GM19438 (cell line): ENCODE measurements around the gene MTCP1.
A peak's percentile ranks its signal among the peaks of the same experiment; 100 is the strongest.

Source experiments
- ATAC-seq: cut with Tn5 transposase; IDR thresholded peaks from one replicate; pipeline ENCODE4 v1.9.1; 2021; ENCODE audit warnings: low read depth; ENCODE audit not compliant: unreplicated experiment

Gene MTCP1

DNA sequence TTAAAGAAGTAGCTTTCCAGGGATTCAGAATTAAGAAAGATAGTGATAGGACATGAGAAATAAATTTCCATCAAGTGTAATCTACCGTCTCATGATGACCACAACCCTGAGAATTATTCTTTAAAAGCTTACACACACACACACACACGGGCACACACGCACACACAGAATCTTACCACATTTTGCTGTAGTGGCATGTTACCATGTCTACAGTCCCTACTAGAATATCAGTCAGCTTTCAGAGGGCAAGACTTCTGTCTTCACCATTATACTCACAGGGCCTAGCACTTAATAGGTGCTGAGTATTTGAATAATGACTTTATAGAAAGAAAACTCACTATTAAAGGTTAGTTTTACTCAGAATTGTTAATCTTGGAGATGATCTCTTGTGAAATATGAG is 15.4 kb downstream of the MTCP1 start:
- no peak for ATAC-seq

DNA sequence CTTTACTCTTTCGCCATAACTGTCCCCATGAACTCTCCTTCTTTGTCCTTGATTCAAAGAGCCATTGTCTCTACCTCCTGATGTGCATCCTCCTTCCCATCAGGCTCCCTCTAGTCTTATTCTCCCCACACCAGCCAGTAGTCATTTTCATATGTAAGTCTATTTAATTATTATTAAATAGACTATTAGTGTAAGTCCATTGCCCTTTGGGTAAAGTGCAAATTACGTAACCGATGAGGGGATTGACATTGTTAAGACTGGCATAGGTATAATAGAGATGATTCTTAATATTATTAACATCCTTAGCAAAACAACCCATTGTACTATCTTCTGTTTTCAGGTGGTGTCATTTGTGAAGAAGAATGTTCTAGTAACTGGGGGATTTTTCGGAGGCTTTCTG is 16.7 kb downstream of the MTCP1 start:
- ATAC-seq = no peak

- ATAC-seq = no peak
Observed at GRCh38 chrX:155053656-155054055, 17.3 kb downstream of the MTCP1 start.

- ATAC-seq = no peak
Observed at GRCh38 chrX:155052738-155053498, 18.0 kb downstream of the MTCP1 start.

DNA sequence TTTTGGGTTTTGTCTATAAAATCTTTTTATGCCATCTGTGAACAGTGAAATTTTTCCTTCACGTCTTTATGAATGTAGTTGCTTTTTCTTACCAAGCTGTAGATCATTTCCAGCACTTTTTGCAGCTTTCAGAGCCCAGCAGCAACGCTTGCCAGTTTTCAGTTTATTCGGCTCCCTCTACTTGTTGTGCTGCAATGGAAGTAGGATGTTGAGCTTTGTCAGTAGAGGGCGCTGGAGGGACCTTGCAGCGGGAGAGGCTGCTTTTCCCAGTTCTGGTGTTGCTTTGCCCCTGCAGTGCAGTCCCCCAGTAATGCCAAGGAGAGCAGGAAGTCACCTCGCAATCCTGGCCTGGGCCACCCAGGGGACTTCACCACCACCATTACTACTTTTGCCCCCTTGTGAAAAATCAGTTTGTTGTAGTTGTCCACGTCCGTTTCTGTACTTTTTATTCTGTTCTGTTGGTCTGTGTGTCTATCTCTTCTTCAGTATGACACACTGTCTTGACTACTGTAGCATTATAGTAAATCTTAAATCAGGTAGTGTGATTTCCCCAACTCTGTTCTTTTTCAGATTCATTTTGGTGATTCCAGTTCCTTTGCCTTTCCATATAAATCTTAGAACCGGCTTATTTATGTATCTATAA is 21.8 kb downstream of the MTCP1 start:
- no peak for ATAC-seq

DNA sequence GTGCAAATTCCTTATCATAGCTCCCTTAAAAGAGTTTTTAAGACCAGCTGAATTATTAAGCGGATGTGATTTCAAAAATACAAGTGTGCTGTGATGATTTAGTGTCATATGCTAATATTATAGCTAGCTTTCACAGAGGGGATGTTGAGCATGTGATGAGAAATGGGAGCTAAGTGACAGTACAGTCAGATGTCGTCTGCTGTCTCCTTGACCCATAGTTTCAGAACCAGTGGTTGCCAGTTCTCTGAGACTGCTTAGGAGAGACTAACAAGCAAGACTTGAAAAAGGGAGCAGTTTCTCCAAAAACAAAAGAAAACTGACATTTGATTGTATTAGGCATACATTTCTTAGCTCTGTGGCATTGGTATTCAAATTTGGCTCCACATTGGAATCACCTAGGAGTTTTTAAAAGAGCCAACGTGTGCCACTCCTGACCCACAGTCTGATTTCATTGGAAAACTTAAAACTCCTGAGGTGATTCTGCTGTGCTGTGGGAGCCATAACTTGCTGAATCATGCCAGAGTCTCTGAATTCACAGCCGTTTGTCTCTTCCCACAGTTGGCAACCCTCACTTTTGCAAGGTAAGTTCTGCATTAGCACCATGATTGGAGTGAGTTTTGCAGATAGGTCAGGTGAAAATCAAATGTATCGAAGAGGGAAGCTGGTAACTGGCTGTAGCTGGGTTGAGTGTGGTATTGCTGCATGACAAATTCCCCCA is 24.0 kb downstream of the MTCP1 start:
- no peak for ATAC-seq

DNA sequence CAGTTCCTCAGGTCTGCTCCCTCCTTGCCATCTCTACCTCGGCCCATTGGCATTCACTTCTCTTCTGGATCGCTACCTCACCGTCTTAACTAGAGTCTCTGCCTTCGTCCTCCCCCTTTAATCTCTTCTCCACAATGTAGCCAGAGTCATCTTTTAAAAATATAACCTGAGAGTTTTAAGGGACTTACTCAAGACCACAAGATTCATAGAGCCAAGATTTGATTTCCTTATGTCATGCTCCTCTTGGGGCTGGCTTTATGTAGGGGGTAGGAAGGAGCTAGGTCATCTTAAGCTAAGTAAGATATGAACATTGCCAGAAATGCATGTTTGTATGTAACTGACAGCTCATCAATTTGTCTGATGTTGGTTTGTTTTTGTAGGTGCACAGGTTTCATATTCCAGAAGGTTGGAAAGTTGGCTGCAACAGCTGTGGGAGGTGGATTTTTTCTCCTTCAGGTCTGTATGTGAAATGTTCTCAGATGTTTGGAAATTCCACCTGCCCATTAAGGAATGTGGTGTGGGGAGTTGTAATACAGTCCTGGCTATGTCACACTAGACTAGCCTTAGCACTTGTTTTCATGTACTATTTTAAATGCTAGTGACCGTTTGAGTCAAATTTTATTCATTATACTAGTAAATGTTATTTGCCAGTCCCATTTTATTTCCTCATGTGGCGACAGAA is 24.7 kb downstream of the MTCP1 start:
- no peak for ATAC-seq

- ATAC-seq = no peak
Observed at GRCh38 chrX:155035688-155036087, 35.2 kb downstream of the MTCP1 start.

- ATAC-seq = no peak
Observed at GRCh38 chrX:155031657-155032056, 39.3 kb downstream of the MTCP1 start.

- no peak for ATAC-seq
Observed at GRCh38 chrX:155028877-155029291, 42.1 kb downstream of the MTCP1 start.

DNA sequence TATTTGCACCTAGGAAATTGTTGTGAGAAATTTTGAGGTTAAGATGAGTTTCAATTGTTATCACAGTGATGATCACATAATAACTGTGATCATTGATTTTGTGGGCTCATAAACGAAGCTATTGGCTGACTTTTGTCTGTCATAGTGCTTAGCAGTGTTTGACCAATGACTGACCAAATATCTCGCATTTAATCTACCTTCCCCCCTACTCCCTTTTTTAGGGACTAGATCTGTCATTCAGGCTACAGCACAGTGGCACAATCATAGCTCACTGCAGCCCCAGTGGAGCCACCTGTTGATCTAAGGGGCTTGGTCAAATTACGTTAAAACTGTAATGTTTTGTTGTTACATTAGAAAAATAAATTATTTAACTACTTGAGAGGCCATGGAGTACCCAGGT is 42.8 kb downstream of the MTCP1 start:
- no peak for ATAC-seq

DNA sequence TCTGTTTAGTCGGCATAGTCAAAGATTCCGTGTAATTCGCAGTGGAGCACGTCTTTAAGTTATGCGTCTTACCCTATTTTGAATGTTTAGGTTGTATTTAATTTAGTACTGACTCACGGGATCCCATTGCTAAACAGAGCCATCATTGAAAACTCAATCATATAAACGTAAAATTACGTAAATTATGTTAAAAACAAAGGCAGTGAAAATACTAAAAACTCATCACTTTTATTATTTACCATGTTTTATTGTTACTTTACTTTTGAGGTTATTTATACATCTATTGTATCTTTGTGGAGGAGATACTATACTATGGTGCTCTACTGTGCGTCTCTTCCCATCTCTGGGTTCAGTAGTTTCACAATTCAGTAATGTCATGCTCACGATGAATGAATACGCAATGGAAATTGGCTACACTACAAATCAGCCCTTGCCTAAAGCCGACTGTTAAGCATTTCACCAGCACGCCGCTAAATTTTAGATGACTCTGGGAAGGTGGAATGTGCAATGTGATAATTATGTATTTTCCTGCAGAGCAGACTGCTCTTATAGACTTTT is 43.3 kb downstream of the MTCP1 start:
- ATAC-seq = no peak

- ATAC-seq = peak; percentile 85
Observed at GRCh38 chrX:155026727-155027508, 44.0 kb downstream of the MTCP1 start, which contains the start of gene FUNDC2. FUNDC2 (plus strand) TSS chrX:155026844; CDS start chrX:155026939, 95 bp downstream.

DNA sequence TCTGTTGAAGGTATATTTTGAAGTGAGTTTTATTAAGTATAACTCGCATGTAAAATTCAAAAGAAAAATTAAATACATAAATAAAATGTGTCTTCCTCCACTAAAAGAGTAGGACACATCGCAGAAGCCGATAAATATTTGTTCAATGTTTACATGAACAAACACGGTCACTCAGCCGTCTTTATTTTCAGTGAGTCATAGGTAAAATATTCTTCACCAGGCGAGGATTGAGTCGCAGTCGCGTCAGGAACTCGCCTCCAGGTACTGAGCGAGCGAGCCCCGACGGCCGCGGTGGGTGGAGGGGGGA is 44.6 kb downstream of the MTCP1 start:
- no peak for ATAC-seq

DNA sequence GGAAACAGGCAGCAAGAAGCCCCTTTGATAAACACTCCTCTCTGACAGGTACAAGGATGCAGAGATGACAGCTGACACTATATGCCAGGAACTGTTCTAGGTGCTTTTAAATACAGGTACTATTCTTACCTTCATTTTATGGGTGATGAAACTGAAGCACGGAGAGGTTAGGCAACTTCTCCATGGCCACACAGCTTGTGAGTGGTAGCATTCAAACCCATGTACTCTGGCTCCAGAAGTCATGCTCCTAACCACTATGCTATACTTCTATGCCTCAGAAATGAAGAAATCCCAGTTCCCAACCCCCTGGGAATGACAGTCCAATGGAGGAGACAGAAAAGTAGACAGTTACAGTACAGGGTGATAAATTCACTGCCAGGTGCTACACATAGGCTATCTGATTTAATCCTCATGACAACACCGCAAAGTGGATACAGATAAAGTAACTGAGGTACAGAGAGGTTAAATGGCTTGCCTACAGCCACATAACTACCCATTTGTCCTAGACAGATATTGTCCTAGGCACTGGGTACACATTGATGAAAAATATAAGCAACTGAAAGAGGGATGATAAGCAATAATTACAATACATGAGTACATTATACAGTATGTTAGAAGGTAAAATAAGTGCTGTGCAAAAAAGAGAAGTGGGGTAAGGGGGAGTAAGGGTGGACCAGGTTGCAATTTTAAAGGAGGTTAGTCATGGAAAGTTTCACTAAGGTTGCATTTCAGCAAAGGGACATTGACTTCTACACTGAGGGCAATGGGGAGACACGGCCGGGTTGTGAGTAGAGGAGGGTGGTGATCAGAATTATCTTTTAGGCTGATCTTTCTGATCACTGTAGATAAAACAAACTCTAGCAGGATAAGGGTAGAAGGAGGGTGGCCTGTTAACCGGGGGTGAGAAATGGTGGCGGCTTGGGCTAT is 46.8 kb downstream of the MTCP1 start:
- no peak for ATAC-seq

DNA sequence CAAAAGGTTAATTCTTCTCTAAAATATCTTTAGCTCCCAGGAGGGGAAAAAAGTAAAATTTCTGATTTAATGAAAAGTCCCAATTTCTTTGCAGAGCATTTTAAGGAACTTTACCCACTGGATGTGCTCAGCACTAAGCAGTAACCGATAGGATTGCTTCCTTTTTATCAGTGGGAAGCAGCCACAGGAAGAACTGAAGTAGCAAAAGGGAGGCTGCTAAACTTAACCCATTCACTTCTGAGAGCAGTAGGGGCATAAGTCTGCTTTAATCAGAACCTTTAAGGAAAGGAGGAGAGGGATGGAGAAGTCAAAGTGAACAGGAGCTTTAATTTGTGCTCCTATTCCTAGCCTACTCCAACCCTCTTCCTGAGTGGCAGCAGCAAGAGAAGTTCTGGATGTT is 48.4 kb downstream of the MTCP1 start, which contains the start of gene F8:
F8 (minus strand) TSS at position 139 of the 400 bp plus-strand sequence. CDS start 171 bp downstream, outside the sequence.
- no peak for ATAC-seq

GRCh38 chrX:155020591-155020990 is 50.3 kb downstream of the MTCP1 start:
- ATAC-seq = no peak
